Esophagus (tissue), 2 donors: Measurements from ENCODE around the gene LYZL6. TPM values are rescaled to one million over a fixed set of nuclear protein-coding genes. Genes with fewer than 3 reads are reported as not detected.

Experiments
- H3K27ac ChIP-seq, 2 donors: one replicate each; pipeline ENCODE4 v1.5.1; 2013; ENCODE audit warnings: low read depth in 2 of 2, mild to moderate bottlenecking in 2 of 2, inconsistent platforms in 1 of 2, low read length in 1 of 2, moderate library complexity in 1 of 2
- H3K27me3 ChIP-seq, 2 donors: one replicate each; pipeline ENCODE4 v1.6.1; 2013; ENCODE audit warnings: low read length in 2 of 2, control low read depth in 1 of 2, mild to moderate bottlenecking in 1 of 2; ENCODE audit not compliant: insufficient read depth in 2 of 2, control insufficient read depth in 1 of 2
- H3K36me3 ChIP-seq, 2 donors: one replicate each; pipeline ENCODE4 v1.6.1; 2013; ENCODE audit warnings: low read length in 1 of 2; ENCODE audit not compliant: control insufficient read depth in 2 of 2, insufficient read depth in 2 of 2
- H3K4me1 ChIP-seq, 2 donors: one replicate each; pipeline ENCODE4 v1.6.1; 2013; ENCODE audit warnings: low read length in 1 of 2; ENCODE audit not compliant: control insufficient read depth in 2 of 2, insufficient read depth in 2 of 2
- H3K4me3 ChIP-seq, 2 donors: one replicate each; pipeline ENCODE4 v1.5.1; 2013; ENCODE audit warnings: low read length in 2 of 2, mild to moderate bottlenecking in 2 of 2, low read depth in 1 of 2, moderate library complexity in 1 of 2
- H3K9me3 ChIP-seq, 2 donors: one replicate each; pipeline ENCODE4 v1.6.1; 2013; ENCODE audit warnings: mild to moderate bottlenecking in 2 of 2, low read depth in 1 of 2, low read length in 1 of 2, moderate library complexity in 1 of 2; ENCODE audit not compliant: control insufficient read depth in 2 of 2, insufficient read depth in 1 of 2
- WGBS, 2 donors: extraction: QIAGEN DNeasy Blood & Tissue Kit; methylation state at CpG; one replicate each; pipeline ENCODE4 v1.1.7; 2013; 5-methylcytosine and 5-hydroxymethylcytosine counted together
- polyA plus RNA-seq, 2 donors: library from polyadenylated mRNA; stranded (reverse); fragments of 200-250 nt; gene quantifications; one replicate each; pipeline ENCODE4 v1.2.3, GENCODE V29; 2013
- donor health status: healthy with polysubstance abuse.
- donor health status: Bipolar disorder and iron deficiency.

LYZL6 gene
- polyA plus RNA-seq, 2 donors = not detected

DNA sequence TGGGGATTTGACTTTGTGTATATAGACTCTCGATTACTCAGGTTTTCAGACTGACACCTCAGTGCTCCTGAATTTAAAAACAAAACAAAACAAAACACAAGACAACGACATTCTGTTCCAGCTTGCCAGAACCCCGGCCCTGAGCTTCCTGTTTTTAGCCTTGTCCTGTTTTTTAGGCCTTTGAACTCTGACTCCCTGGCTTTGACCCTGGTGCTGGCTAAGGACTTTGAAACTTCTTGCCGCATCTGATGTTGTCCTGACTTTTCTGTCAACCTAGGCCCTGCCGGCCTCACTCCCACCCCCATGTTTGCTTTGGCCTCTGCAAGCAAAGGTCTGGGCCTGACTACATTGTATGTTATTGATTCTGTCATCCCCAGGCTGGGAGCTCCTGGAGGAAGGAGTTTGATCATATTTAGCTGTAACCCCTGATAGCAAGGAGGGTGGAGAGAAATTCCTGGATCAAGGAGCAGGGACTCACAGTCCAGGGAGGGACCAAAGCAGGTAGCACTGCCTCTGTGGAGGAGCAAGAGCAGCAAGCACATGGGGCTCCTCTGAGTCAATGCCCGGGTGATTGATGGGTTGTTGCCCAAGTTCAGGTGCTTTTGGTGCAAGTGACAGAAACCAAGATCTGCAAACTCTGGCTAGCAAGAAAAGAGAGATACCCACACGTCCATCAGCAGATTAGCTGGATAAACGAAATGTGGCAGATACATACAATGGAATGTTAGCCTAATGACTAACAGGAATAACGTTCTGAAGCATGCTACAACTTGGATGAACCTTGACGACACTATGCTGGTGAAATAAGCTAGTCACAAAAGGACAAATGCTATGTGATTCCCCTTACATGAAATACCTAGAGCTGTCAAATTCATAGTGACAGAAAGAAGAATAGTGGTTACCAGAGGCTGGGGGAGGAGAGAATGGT, 30.1 kb upstream of the LYZL6 start:
- Histone ChIP-seq H3K27me3 (no peaks in the 10 kb centered on the region), H3K36me3 (no peaks in the 10 kb centered on the region), H3K4me1 (no peaks in the 10 kb centered on the region), H3K9me3 (no peaks in the 10 kb centered on the region), H3K4me3 (no peak overlapping the region), H3K27ac (no peak overlapping the region)
- WGBS, 2 donors = 35 to 46% methylated on average over 10 of the region's 10 CpGs

DNA sequence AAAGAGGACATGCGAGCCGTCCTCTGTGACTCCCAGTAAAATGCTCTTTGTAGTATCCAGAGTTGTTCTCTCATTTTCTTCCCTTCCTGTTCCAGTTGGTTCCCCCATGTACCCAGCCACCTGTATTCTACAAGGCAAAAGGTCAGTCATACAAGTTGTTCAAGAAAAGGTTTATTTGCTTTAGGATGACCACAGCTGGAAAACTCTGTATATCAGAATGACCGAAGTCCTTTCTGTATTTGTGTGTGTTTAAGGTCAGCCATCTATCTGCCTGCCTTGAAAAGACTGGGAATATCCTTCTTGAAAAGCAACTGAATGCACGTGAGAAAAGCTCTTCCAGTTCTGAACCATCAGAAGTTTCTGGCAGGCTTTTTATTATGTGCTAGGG, 29.4 kb upstream of the LYZL6 start:
- Histone ChIP-seq H3K27me3 (no peaks in the 10 kb centered on the region), H3K4me1 (no peaks in the 10 kb centered on the region), H3K27ac (no peak overlapping the region), H3K9me3 (no peaks in the 10 kb centered on the region), H3K36me3 (no peaks in the 10 kb centered on the region), H3K4me3 (no peak overlapping the region)
- WGBS, 2 donors = 69 to 83% methylated on average over 4 of the region's 4 CpGs

DNA sequence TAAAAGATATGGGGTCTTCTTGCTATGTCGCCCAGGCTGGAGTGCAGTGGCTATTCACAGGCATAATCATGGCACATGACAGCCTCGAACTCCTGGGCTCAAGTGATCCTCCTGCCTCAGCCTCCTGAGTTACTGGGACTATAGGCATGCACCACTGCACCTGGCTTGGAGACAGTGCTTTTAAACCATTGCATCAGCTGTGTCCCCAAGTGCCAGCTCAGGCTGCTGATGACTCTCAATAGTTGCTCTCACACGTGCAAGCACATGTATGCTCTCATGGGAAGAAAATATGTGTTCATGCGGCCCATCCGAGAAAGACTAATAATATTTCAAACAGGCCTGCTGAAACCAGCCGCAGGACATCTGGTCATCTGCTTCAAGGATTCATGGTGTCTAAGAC, 29.0 kb upstream of the LYZL6 start:
- 77 to 90% methylated on average over 6 of the region's 6 CpGs for WGBS, 2 donors
- no peaks in the 10 kb centered on the region for H3K4me1 ChIP-seq
- no peaks in the 10 kb centered on the region for H3K9me3 ChIP-seq
- H3K36me3 ChIP-seq = no peaks in the 10 kb centered on the region
- no peak overlapping the region for H3K4me3 ChIP-seq
- no peak overlapping the region for H3K27ac ChIP-seq
- H3K27me3 ChIP-seq = no peaks in the 10 kb centered on the region

DNA sequence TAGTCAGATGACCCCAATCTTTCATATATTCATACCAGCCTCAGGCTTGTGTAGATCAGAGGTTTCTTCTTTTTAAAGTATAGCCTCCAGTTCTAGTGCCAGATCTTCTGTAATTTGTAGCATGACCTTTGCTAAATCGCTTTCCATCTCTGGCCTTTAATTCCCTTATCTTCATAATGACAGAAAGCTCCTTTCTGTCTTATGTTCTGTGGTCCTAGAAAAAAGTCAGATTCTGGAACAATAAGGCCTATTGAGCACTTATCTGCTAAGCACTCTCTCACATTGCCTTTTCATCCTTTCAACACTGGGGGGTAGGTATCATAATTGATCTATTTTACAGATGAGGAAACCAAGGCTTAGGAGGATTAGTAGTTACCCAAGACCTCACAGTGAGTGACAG, 28.6 kb upstream of the LYZL6 start:
- Histone ChIP-seq H3K27ac (no peak overlapping the region), H3K4me1 (no peaks in the 10 kb centered on the region), H3K4me3 (no peak overlapping the region), H3K27me3 (no peaks in the 10 kb centered on the region), H3K36me3 (no peaks in the 10 kb centered on the region), H3K9me3 (no peaks in the 10 kb centered on the region)
- 83 to 96% methylated on average over 1 of the region's 1 CpG for WGBS, 2 donors

DNA sequence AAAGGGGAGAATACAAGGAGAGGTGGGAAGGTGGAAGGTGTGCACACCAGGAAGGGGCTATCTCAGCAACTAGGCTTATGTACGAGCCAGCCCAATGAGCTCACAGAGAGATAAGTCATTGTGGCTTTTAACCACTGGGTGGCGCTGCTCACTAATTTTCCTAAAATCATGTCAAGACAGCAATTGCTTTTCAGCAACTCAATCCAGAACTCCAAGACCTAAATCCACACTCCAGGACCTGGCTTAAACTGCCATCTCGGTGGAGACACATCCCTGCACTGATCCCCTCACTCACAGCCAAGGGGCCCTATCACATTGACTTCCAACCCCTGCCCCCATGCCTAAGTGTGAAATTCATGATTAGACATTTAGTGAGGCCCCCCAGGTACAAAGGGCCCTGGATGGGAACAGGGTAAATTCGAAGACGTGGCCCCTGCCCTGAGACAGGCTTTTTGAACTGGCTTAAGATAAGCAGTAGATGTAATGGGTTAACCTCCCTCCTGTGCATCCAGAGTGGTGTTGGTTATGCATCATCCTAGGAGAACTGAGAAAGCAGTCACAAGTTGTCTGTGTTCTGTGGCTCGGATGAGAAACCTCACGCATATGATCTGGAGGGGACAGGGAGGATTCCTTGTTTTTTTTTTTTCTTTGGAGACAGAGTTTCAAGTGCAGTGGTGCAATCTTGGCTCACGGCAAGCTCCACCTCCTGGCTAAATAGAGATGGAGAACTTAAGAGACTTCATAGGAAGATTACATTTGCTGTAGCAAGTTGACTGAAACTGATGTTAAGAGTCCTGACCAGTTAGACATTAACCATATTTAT, 26.3 kb upstream of the LYZL6 start:
- 34 to 38% methylated on average over 8 of the region's 8 CpGs for WGBS, 2 donors
- no peak overlapping the region for H3K4me3 ChIP-seq
- H3K9me3 ChIP-seq = no peaks in the 10 kb centered on the region
- no peaks in the 10 kb centered on the region for H3K36me3 ChIP-seq
- no peaks in the 10 kb centered on the region for H3K27me3 ChIP-seq
- H3K27ac ChIP-seq = no peak overlapping the region
- H3K4me1 ChIP-seq = no peaks in the 10 kb centered on the region

DNA sequence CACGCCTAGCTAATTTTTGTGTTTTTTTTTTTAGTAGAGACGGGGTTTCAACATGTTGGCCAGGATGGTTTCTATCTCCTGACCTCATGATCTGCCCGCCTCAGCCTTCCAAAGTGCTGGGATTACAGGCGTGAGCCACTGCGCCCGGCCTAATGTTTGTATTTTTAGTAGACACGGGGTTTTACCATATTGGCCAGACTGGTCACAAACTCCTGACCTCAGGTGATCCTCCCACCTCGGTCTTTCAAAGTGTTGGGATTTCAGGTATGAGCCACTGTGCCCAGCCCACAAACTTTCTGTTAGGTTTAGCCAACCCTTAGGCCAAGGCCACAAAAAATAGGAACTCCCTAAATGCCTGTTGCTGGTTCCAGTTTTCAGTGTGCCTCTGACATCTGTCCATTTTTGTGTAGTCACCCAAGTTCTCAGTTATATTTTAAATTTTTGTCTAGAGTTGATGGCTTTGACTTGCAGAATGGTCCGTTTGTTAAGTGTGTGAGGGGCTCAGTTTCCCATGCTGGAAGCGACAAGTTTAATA, 25.1 kb upstream of the LYZL6 start:
- Histone ChIP-seq H3K4me3 (no peak overlapping the region), H3K27me3 (no peaks in the 10 kb centered on the region), H3K9me3 (no peaks in the 10 kb centered on the region), H3K27ac (no peak overlapping the region), H3K4me1 (no peaks in the 10 kb centered on the region), H3K36me3 (no peaks in the 10 kb centered on the region)
- 77 to 85% methylated on average over 10 of the region's 10 CpGs for WGBS, 2 donors

DNA sequence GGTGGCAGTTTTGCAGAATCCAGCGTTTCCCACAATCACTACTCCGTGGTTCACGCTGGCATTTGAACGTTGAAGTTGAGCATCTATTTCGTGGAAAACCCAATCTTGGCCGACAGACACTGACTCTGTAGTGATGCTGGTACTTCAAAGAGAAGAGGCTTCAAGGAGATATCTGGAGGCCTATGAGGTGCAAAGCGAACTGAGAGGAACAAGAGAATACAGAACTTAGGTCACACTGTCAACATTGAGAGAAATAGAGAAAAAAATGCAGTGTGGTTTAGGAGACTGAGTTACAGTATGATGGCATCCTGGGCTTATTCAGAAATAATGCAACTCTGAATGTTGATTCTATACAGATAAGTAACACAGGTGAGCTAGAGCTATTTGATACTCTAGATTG, 21.8 kb upstream of the LYZL6 start:
- Histone ChIP-seq H3K4me1 (no peaks in the 10 kb centered on the region), H3K27me3 (no peaks in the 10 kb centered on the region), H3K4me3 (no peak overlapping the region), H3K36me3 (no peaks in the 10 kb centered on the region), H3K9me3 (no peaks in the 10 kb centered on the region), H3K27ac (no peak overlapping the region)
- WGBS, 2 donors = 89% methylated on average over 7 of the region's 7 CpGs

GRCh38 chr17:35963663-35964062, 20.1 kb upstream of the LYZL6 start:
- H3K27me3 ChIP-seq = no peaks in the 10 kb centered on the region
- H3K36me3 ChIP-seq = no peaks in the 10 kb centered on the region
- no peaks in the 10 kb centered on the region for H3K4me1 ChIP-seq
- 71 to 80% methylated on average over 6 of the region's 6 CpGs for WGBS, 2 donors
- H3K27ac ChIP-seq = no peak overlapping the region
- no peak overlapping the region for H3K4me3 ChIP-seq
- H3K9me3 ChIP-seq = no peaks in the 10 kb centered on the region

- 56 to 58% methylated on average over 7 of the region's 7 CpGs for WGBS, 2 donors
- H3K27me3 ChIP-seq = no peaks in the 10 kb centered on the region
- no peaks in the 10 kb centered on the region for H3K36me3 ChIP-seq
- no peak overlapping the region for H3K4me3 ChIP-seq
- no peak overlapping the region for H3K27ac ChIP-seq
- H3K4me1 ChIP-seq = no peaks in the 10 kb centered on the region
- H3K9me3 ChIP-seq = no peaks in the 10 kb centered on the region
Observed at GRCh38 chr17:35953720-35954119, 10.2 kb upstream of the LYZL6 start.
